LNCaP clone FGC (cell line): ENCODE measurements around the gene ADAMTS16.

Experiments
- DNase-seq: peaks from one replicate; pipeline ENCODE4 v3.0.0-alpha.2; 2011; ENCODE audit warnings: low read depth
- H3K4me3 ChIP-seq: 2 replicates; pipeline ENCODE4 v1.5.1; 2011; ENCODE audit warnings: mild to moderate bottlenecking, low read depth, low read length, control low read depth
- TF ChIP-seq, protein P1 (sequence below): IDR thresholded peaks from 2 replicates; pipeline ENCODE4 v1.5.1; 2012; ENCODE audit warnings: mild to moderate bottlenecking; ENCODE audit not compliant: control insufficient read depth, insufficient read depth; ENCODE audit errors: extremely low read depth

The ADAMTS16 gene

DNA sequence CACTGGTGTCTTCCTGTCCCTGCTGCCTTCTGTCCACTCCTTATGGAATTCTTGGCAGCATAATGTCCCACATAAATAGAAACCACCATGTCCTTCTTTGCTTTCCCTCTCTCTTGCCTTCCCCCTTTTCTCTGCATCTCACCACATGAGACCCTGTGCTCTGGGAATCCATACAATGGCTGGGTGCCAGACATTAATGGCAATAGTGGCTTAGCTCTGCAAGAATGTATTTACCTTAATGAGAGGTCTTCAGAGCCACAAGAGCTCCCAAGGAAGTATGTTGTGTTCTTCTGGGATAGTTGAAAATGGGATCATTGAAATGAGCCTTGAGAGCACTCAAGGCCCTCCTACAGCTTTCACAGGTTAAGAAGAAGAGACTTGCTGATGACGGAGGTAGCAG is 58.7 kb downstream of the ADAMTS16 start:
- DNase-seq = no peak
- no peak overlapping the region for H3K4me3 ChIP-seq
- TF ChIP-seq, protein P1, sequence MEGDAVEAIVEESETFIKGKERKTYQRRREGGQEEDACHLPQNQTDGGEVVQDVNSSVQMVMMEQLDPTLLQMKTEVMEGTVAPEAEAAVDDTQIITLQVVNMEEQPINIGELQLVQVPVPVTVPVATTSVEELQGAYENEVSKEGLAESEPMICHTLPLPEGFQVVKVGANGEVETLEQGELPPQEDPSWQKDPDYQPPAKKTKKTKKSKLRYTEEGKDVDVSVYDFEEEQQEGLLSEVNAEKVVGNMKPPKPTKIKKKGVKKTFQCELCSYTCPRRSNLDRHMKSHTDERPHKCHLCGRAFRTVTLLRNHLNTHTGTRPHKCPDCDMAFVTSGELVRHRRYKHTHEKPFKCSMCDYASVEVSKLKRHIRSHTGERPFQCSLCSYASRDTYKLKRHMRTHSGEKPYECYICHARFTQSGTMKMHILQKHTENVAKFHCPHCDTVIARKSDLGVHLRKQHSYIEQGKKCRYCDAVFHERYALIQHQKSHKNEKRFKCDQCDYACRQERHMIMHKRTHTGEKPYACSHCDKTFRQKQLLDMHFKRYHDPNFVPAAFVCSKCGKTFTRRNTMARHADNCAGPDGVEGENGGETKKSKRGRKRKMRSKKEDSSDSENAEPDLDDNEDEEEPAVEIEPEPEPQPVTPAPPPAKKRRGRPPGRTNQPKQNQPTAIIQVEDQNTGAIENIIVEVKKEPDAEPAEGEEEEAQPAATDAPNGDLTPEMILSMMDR = no peak

- no peak overlapping the region for H3K4me3 ChIP-seq
- DNase-seq = no peak
- TF ChIP-seq, protein P1 = no peak
These were observed 59.4 kb downstream of the ADAMTS16 start for GRCh38 chr5:5199495-5199894.

DNA sequence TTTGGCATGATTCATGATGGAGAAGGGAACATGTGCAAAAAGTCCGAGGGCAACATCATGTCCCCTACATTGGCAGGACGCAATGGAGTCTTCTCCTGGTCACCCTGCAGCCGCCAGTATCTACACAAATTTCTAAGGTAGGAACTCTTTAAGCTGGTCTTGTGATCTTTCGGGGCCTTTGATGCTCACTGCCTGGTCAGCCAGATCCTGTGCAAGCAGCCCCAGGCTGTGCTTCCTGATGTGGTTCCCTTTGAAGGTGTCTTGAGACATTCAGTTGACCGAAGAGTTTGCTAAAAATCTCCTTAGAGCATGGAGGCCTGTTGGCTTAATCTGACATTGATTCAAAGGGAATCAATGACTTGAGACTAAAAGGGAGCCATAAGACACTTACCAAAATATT is 60.0 kb downstream of the ADAMTS16 start:
- TF ChIP-seq, protein P1 = no peak

DNA sequence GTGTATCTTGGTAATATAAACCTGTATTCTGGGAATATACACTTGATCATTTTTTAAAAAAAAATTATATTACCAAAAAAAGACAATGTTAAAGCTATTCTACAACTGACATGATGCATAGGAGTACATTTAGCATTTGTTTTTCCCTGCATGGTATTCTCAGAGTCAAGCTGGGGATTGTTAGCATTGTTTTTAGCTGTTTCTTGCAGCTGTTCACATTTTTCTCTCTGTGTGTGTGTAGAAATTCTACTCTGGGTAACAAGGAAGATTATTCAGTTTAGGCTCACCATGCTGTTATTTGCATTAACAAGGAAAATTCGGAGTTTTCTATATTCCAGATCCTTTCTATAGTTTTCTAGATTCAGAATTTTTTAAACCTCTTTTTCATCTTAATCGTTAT is 62.2 kb downstream of the ADAMTS16 start:
- TF ChIP-seq, protein P1 = no peak
- DNase-seq = no peak
- H3K4me3 ChIP-seq = no peak overlapping the region

More for the DNA sequence above, 60.0 kb downstream of the ADAMTS16 start:
- no peak overlapping the region for H3K4me3 ChIP-seq
- no peak for DNase-seq

GRCh38 chr5:5203451-5203850 is 63.3 kb downstream of the ADAMTS16 start:
- no peak overlapping the region for H3K4me3 ChIP-seq
- TF ChIP-seq, protein P1 = no peak
- DNase-seq = no peak

DNA sequence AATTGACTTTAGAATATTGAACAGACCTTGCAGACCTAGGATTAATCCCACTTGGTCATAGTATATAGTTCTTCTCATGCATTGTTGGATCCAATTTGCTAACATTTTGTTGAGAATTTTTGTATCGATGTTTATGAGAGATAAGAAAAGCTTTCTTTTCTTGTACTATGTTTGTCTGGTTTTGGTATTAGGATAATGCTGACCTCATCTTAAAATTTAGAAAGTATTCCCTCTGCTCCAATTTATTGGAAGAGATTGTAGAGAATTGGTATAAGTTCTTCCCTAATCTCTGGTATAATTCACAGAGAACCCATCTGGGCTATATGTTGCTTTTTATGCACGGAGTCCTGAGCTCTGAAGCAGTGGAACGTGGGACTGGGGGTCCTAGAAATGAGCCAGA is 67.7 kb downstream of the ADAMTS16 start:
- TF ChIP-seq, protein P1 = no peak
- H3K4me3 ChIP-seq = no peak overlapping the region
- DNase-seq = no peak

DNA sequence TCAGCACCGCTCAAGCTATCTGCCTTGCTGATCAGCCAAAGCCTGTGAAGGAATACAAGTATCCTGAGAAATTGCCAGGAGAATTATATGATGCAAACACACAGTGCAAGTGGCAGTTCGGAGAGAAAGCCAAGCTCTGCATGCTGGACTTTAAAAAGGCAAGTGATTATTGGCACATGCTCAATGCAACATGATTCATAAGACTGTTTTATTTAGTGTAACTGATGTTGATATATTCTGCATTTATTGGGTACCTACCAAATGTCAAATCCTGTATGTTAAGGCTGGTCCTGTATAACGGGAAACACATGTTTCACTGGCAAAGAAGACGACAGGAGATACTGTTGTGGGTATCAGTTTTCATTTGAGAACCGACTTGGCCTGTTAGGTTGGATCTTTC is 69.0 kb downstream of the ADAMTS16 start:
- TF ChIP-seq, protein P1 = no peak
- H3K4me3 ChIP-seq = no peak overlapping the region
- DNase-seq = peak; percentile 95
